ENCODE results near the gene EN1. TPM values are rescaled to one million over a fixed set of nuclear protein-coding genes. Genes with fewer than 3 reads are reported as not detected.

Gene EN1
- total RNA-seq, 4 donors from 2014 or later, result 7.3 to 16.7 (median 11.8) TPM

DNA sequence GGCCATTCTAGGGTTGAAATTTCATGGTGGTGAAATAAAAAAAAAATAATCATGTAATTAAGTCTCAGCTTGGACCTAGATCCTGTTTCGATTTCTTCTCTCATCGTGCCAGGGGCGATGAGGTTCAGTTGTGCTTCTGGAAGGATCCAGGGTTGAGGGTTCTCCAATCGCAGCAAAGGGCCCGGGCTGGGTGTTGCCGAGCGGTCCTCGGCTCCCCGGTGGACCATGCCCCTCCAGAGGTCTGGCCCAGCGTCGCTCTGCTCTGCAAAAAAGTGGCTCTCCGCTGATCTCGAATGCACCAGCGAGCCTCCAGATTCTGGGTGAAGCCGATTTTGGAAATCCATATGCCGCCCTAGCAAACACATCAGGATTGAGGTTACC, 39.0 kb downstream of the EN1 start:
- Histone ChIP-seq H3K27ac (peak overlapping the region; percentile 82), H3K36me3 (no peaks in the 10 kb centered on the region), H3K9me3 (no peaks in the 10 kb centered on the region), H3K27me3 (peaks cover 2% of the 10 kb centered on the region), H3K4me1 (peaks cover 24% of the 10 kb centered on the region), H3K4me3 (peak overlapping the region; percentile 36)
- no peak for DNase-seq (ENCODE audit: low spot score in 2 of 2)
- TF ChIP-seq, protein P1, sequence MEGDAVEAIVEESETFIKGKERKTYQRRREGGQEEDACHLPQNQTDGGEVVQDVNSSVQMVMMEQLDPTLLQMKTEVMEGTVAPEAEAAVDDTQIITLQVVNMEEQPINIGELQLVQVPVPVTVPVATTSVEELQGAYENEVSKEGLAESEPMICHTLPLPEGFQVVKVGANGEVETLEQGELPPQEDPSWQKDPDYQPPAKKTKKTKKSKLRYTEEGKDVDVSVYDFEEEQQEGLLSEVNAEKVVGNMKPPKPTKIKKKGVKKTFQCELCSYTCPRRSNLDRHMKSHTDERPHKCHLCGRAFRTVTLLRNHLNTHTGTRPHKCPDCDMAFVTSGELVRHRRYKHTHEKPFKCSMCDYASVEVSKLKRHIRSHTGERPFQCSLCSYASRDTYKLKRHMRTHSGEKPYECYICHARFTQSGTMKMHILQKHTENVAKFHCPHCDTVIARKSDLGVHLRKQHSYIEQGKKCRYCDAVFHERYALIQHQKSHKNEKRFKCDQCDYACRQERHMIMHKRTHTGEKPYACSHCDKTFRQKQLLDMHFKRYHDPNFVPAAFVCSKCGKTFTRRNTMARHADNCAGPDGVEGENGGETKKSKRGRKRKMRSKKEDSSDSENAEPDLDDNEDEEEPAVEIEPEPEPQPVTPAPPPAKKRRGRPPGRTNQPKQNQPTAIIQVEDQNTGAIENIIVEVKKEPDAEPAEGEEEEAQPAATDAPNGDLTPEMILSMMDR (IDR thresholded peaks at IDR 0.05), result no peak
- TF ChIP-seq POLR2AphosphoS5 (IDR thresholded peaks at IDR 0.05), result no peak
- TF ChIP-seq POLR2A (IDR thresholded peaks at IDR 0.05), result no peak
- no peak for TF ChIP-seq EP300 (IDR thresholded peaks at IDR 0.05)
- WGBS, result 70% methylated on average over 16 of the region's 16 CpGs

DNA sequence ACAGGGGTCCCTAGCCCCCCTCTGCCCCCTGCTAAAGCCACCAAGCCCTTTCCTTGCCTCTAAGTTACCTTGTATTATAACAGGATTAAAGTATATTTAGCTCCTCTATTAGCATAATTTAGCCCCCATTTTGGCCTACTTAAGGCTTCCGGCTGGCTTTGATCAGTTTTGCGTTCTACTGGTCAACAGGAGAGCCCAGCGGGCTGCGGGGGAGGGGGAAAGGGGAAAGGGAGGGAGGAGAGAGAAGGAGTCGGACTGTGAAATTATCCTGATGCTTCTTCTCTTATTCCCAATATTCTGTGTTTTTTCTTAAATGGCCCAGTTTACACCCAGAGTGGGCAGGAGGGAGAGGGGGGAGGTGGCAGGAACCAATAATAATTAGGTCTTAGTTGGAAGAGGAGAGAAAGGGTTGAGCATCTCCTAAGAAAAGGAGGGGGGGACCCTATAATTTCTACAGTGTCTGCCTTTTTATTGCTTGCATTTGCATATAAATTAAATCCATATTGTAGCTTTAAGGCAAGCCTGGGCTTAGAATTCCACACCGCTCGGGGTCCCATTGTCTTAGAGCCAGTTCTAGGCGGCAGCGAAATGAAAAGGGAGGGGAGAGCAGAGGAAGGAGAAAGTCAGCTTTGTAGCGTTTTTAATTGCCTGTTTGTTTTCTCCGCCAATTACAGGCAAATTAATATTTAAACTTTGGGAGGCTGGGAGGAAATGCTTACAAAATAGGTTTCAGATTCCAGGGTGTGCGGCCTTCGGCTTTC, 39.6 kb downstream of the EN1 start:
- H3K4me1 ChIP-seq, result peaks cover 24% of the 10 kb centered on the region
- 52% methylated on average over 13 of the region's 13 CpGs for WGBS
- H3K36me3 ChIP-seq, result no peaks in the 10 kb centered on the region
- peak overlapping the region; percentile 82 for H3K27ac ChIP-seq
- H3K4me3 ChIP-seq, result peak overlapping the region; percentile 36
- no peak for DNase-seq (ENCODE audit: low spot score in 2 of 2)
- peaks cover 2% of the 10 kb centered on the region for H3K27me3 ChIP-seq
- TF ChIP-seq POLR2AphosphoS5 (IDR thresholded peaks at IDR 0.05) (no peak), POLR2A (IDR thresholded peaks at IDR 0.05) (no peak), EP300 (IDR thresholded peaks at IDR 0.05) (no peak)
- H3K9me3 ChIP-seq, result no peaks in the 10 kb centered on the region

DNA sequence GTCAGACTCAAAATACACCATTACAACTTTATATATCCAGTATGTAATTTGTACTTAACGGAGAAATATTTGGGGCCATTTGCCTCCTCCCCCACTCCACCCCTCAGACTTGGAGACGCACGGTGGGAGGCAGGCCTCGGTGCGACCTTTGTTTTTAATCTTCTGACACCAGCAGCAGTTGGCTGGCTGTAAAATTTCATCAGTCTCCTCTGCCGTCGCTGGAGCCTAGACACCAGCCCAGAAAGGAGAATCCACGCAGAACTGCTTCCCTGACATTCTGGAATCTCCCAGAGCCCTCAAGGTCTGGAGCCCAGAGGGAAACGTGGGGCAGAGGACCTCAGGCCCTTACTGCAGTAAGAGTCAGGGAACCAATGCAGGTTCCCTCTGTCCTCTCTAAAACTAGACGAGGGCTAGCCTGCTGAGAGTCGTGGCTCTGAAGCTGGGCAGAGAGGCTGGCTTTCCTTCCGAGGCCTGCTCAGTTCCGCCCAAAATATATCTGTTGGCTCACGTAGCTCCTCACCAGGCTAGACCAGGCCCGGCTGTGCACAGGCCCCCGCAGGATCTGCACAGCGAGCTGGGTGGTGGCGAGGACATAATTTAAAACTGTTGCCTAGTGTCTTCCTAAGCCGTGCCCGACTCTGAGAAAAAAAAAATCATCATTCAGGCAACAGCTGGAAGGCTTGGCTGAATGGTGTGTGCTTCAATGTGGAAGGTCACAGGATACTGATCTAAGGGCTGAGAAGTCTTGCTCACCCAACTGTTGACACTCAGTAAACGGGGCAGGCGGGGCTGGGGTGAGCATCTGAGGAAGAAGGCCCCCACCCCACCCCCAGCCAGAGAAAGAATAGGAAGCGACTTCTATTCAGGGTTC, 40.4 kb downstream of the EN1 start:
- Histone ChIP-seq H3K4me3 (no peak overlapping the region), H3K27ac (peak overlapping the region; percentile 82), H3K9me3 (no peaks in the 10 kb centered on the region), H3K27me3 (peaks cover 2% of the 10 kb centered on the region), H3K4me1 (peaks cover 24% of the 10 kb centered on the region), H3K36me3 (no peaks in the 10 kb centered on the region)
- 43% methylated on average over 13 of the region's 23 CpGs for WGBS
- no peak for DNase-seq (ENCODE audit: low spot score in 2 of 2)
- TF ChIP-seq, protein P1 (IDR thresholded peaks at IDR 0.05), result no peak
- no peak for TF ChIP-seq POLR2A (IDR thresholded peaks at IDR 0.05)

DNA sequence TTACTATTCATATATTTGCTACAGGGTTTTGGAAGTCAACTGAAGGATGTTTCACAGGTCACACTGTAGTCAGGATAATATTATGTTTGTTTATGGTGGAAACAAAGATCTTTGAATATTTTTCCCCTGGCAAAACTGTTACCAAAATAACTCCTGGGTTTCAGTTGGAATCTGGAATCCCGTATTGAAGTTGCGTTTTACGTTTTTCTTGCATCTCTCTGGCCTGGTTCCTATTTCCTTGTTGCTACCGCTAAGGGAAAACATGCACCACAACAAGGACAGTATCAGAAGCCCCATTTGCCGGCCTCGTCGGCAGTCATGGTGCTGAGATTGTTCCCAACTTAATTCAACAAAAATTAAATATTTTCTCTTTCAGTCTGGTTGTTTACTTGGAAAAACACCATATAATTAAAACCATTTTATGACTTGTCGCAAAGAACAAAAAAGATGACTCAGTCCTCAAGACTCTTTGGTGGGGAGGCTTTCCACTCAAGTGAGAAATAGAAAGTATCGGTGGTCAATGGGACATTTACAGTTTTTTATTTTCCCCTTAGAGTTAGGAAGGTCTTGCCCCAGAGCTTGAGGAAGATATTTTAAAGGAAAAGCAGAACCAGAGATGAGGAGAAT, 42.3 kb downstream of the EN1 start:
- Histone ChIP-seq H3K27ac (peak overlapping the region; percentile 82), H3K4me1 (peaks cover 24% of the 10 kb centered on the region), H3K4me3 (no peak overlapping the region), H3K27me3 (peaks cover 2% of the 10 kb centered on the region), H3K36me3 (no peaks in the 10 kb centered on the region), H3K9me3 (no peaks in the 10 kb centered on the region)
- WGBS, result 52% methylated on average over 9 of the region's 9 CpGs
- TF ChIP-seq POLR2A (IDR thresholded peaks at IDR 0.05) (no peak), POLR2AphosphoS5 (IDR thresholded peaks at IDR 0.05) (no peak), EP300 (IDR thresholded peaks at IDR 0.05) (no peak)
- TF ChIP-seq, protein P1 (IDR thresholded peaks at IDR 0.05), result no peak
- DNase-seq (ENCODE audit: low spot score in 2 of 2), result no peak

DNA sequence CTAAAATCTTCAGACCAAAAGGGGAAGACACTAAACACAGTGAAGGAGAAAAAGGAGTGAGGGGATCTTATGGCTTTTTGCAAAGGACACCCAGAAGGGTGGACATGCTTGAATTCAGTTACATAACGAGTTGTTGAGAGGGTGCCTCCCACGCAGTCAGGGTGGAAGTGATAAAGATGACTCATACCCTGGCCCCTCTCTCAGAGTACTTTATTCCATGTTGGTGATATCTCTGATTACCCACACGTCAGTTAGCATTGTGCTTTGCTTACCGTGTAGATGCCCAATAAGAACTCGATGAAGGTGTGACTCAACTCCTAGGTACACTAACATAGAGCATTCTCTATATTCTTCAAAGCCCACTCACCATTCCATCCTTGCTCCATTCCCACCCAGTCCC, 44.4 kb downstream of the EN1 start:
- no peaks in the 10 kb centered on the region for H3K36me3 ChIP-seq
- H3K27me3 ChIP-seq, result peaks cover 2% of the 10 kb centered on the region
- peaks cover 15% of the 10 kb centered on the region for H3K4me1 ChIP-seq
- H3K9me3 ChIP-seq, result no peaks in the 10 kb centered on the region
- H3K4me3 ChIP-seq, result no peak overlapping the region
- H3K27ac ChIP-seq, result no peak overlapping the region
- no peak for DNase-seq (ENCODE audit: low spot score in 2 of 2)
- 77% methylated on average over 5 of the region's 5 CpGs for WGBS
- TF ChIP-seq EP300 (IDR thresholded peaks at IDR 0.05) (no peak), POLR2AphosphoS5 (IDR thresholded peaks at IDR 0.05) (no peak), POLR2A (IDR thresholded peaks at IDR 0.05) (no peak)
- TF ChIP-seq, protein P1 (IDR thresholded peaks at IDR 0.05), result no peak
